22Rv1 (cell line): ENCODE data around the gene CENATAC.
"Not testable (repeated sequence)": the region's sequence is repeated elsewhere in the genome, so short reads cannot be mapped to it uniquely, and the experiment has no call there.

Experiments
- ZFX ChIP-seq: fragments of 450-650 bp; IDR thresholded peaks from 2 replicates; pipeline ENCODE4 v1.6.1; 2017; ENCODE audit warnings: antibody characterized with exemption, borderline replicate concordance
- TF ChIP-seq, protein P1 (sequence below): fragments of 450-650 bp; IDR thresholded peaks from 2 replicates; pipeline ENCODE4 v1.5.1; 2017; ENCODE audit warnings: mild to moderate bottlenecking

DNA sequence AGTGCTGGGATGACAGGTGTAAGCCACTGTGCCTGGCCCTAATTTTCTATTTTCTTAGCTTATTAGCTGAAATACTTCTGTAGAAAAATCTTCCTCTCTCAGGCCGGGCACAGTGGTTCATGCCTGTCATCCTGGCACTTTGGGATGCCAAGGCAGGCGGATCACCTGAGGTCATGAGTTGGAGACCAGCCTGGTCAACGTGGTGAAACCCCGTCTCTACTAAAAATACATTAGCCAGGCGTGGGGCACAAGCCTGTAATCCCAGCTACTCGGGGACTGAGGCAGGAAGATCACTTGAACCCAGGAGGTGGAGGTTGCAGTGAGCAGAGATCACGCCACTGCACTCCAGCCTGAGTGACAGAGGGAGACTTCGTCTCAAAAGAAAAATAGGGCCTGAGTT, 13.6 kb upstream of the CENATAC start:
- TF ChIP-seq, protein P1, sequence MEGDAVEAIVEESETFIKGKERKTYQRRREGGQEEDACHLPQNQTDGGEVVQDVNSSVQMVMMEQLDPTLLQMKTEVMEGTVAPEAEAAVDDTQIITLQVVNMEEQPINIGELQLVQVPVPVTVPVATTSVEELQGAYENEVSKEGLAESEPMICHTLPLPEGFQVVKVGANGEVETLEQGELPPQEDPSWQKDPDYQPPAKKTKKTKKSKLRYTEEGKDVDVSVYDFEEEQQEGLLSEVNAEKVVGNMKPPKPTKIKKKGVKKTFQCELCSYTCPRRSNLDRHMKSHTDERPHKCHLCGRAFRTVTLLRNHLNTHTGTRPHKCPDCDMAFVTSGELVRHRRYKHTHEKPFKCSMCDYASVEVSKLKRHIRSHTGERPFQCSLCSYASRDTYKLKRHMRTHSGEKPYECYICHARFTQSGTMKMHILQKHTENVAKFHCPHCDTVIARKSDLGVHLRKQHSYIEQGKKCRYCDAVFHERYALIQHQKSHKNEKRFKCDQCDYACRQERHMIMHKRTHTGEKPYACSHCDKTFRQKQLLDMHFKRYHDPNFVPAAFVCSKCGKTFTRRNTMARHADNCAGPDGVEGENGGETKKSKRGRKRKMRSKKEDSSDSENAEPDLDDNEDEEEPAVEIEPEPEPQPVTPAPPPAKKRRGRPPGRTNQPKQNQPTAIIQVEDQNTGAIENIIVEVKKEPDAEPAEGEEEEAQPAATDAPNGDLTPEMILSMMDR: not testable (repeated sequence)
- TF ChIP-seq ZFX: not testable (repeated sequence)
